GM12873 (cell line): ENCODE results near the gene PLEKHA7.

Experiments
- CTCF ChIP-seq: IDR thresholded peaks from 2 replicates; pipeline ENCODE4 v1.5.1; 2012; ENCODE audit warnings: low read depth, mild to moderate bottlenecking, moderate library complexity, low read length, control low read depth; ENCODE audit not compliant: insufficient read depth; ENCODE audit errors: missing control alignments

PLEKHA7 gene

GRCh38 chr11:16876837-16877236, 137.4 kb downstream of the PLEKHA7 start:
- TF ChIP-seq CTCF, result no peak

GRCh38 chr11:16876053-16876752, 138.0 kb downstream of the PLEKHA7 start:
- TF ChIP-seq CTCF, result no peak

GRCh38 chr11:16874275-16874975, 139.8 kb downstream of the PLEKHA7 start:
- no peak for TF ChIP-seq CTCF

GRCh38 chr11:16873289-16873688, 140.9 kb downstream of the PLEKHA7 start:
- TF ChIP-seq CTCF, result no peak

GRCh38 chr11:16871368-16871767, 142.8 kb downstream of the PLEKHA7 start:
- TF ChIP-seq CTCF, result no peak

GRCh38 chr11:16867097-16867496, 147.1 kb downstream of the PLEKHA7 start:
- TF ChIP-seq CTCF, result no peak

GRCh38 chr11:16863389-16863788, 150.8 kb downstream of the PLEKHA7 start:
- no peak for TF ChIP-seq CTCF
